Measurements from ENCODE around the gene IPO4. TPM values are rescaled to one million over a fixed set of nuclear protein-coding genes. Genes with fewer than 3 reads are reported as not detected.

IPO4 gene
- total RNA-seq, 2 donors from 2014 or later: 12.1 to 15.7 TPM

DNA sequence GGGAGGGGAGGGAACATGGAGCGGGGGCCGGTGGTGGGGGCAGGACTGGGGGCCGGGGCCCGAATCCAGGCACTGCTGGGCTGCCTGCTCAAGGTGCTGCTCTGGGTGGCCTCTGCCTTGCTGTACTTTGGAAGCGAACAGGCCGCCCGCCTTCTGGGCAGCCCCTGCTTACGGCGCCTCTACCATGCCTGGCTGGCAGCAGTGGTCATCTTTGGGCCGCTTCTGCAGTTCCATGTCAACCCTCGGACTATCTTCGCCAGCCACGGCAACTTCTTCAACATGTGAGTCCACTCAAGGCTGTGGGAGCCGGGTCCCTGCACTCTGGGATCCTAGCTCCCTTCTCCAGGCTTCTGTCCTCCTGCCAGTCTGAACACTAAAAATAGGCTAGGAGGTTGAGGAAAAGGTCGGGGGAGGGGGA is 57.1 kb downstream of the IPO4 start:
- peak overlapping the region; percentile 39 for H3K4me3 ChIP-seq
- no peaks in the 10 kb centered on the region for H3K9me3 ChIP-seq
- DNase-seq (ENCODE audit: low spot score): no peak
- peaks cover 0 to 38% of the 10 kb centered on the region in 2 donors for H3K4me1 ChIP-seq
- TF ChIP-seq, protein P1, sequence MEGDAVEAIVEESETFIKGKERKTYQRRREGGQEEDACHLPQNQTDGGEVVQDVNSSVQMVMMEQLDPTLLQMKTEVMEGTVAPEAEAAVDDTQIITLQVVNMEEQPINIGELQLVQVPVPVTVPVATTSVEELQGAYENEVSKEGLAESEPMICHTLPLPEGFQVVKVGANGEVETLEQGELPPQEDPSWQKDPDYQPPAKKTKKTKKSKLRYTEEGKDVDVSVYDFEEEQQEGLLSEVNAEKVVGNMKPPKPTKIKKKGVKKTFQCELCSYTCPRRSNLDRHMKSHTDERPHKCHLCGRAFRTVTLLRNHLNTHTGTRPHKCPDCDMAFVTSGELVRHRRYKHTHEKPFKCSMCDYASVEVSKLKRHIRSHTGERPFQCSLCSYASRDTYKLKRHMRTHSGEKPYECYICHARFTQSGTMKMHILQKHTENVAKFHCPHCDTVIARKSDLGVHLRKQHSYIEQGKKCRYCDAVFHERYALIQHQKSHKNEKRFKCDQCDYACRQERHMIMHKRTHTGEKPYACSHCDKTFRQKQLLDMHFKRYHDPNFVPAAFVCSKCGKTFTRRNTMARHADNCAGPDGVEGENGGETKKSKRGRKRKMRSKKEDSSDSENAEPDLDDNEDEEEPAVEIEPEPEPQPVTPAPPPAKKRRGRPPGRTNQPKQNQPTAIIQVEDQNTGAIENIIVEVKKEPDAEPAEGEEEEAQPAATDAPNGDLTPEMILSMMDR (IDR thresholded peaks at IDR 0.05): no peak
- no peaks in the 10 kb centered on the region for H3K36me3 ChIP-seq
- H3K27me3 ChIP-seq: no peaks in the 10 kb centered on the region
- peak overlapping the region; percentile 86 to 94 for H3K27ac ChIP-seq

DNA sequence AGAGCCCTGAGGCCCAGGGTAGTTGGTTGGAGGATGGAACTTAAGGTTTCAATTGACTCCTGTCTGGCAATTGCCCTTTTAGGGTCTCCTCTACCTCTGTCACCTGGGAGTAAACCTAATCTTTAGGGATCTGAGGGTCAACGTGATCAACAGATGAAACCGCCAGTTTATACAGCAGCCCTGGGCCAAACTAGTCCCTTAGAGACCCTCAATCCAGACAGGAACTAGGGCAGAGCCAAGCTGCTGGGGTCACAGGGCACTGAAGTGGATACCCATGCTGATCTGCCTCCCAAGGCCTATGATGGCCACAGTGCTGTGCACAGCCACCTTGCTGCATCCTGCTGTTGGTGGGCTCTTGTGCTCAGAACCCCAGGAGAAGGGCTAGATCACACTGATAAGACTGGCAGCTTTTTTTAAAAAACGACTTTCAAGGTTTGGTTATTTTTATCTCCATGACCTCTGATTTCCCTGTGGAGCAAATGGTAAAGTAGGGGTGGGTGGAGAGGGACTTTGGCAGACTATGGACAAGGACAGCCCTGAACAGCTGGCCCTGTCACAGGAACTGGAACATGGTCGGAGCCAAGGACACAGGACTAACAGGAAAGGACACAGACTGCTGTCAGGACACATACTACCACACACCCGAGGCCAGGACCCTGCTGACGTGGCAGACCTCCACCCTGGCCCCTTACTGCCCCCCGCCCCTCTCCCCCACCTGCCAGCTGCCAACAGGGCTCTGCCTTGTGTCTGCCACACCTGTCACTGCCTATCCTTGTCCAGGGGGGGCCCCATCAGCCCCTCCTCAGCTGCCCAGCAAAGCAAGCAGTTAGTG is 57.7 kb downstream of the IPO4 start:
- Histone ChIP-seq H3K27ac (peak overlapping the region; percentile 86 to 94), H3K4me1 (peaks cover 0 to 35% of the 10 kb centered on the region in 2 donors), H3K36me3 (no peaks in the 10 kb centered on the region), H3K9me3 (no peaks in the 10 kb centered on the region), H3K4me3 (peak overlapping the region; percentile 39), H3K27me3 (no peaks in the 10 kb centered on the region)
- DNase-seq (ENCODE audit: low spot score): no peak
- TF ChIP-seq, protein P1 (IDR thresholded peaks at IDR 0.05): no peak

DNA sequence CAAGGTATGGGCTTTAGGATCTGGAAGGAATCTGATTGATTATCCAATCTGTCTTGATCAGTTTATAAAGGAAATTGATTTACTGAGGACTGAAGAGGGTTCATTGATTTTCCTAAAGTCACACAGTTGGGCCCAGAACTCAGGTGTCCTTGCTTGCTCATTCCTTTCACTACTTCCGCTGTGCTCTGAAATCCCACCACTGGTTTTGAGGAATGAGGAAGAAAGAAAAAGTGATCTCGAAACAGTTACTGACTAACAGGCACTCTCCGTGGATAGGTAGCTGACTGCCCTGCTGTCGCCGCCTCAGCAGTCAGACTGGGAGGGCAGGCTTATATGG is 58.3 kb downstream of the IPO4 start, which contains the start of gene FITM1:
Gene FITM1, plus strand, starts transcription at position 280 of the 337 bp plus-strand sequence. CDS start 905 bp downstream, outside the sequence.
- Histone ChIP-seq H3K36me3 (no peaks in the 10 kb centered on the region), H3K27me3 (no peaks in the 10 kb centered on the region), H3K4me1 (peaks cover 0 to 31% of the 10 kb centered on the region in 2 donors), H3K27ac (peak within 1 kb of the TSS; percentile 86 to 94), H3K9me3 (no peaks in the 10 kb centered on the region), H3K4me3 (peak within 1 kb of the TSS; percentile 39)
- TF ChIP-seq, protein P1 (IDR thresholded peaks at IDR 0.05): no peak
- no peak for DNase-seq (ENCODE audit: low spot score)

Small RNA genes lying within 50 kb of the gene (microRNA-seq; reads per million reads assigned to microRNA genes)
- gene MIR7703 (ENCODE audit: borderline number of aligned reads in 2 of 2, borderline replicate concordance in 1 of 2): 0 reads per million in 2 donors

Other genes with a start within 250 kb of the IPO4 start
- gene DHRS4, start 235.0 kb downstream of the IPO4 start, total RNA-seq: 10 to 100 TPM; 29.6 to 38.8 TPM
- 10 to 100 TPM; 10.6 to 17.6 TPM for gene DHRS4L2, start 199.9 kb downstream of the IPO4 start, total RNA-seq
- not detected for gene CARMIL3, start 136.8 kb downstream of the IPO4 start, total RNA-seq
- gene CPNE6, start 117.3 kb downstream of the IPO4 start, total RNA-seq: under 1 TPM in 1 of 2 donors, not detected in 1; 0.24 TPM
- gene PCK2, start 94.5 kb downstream of the IPO4 start, total RNA-seq: 10 to 100 TPM in 1 of 2 donors, 1 to 10 TPM in 1; 1.8 to 10.7 TPM
- gene DCAF11, start 74.0 kb downstream of the IPO4 start, total RNA-seq: 10 to 100 TPM; 54.1 to 69.8 TPM
- gene NRL, start 73.9 kb downstream of the IPO4 start, total RNA-seq: 1 to 10 TPM; 2.5 to 5.0 TPM
- gene FITM1, start 58.2 kb downstream of the IPO4 start, total RNA-seq: 100 to 1,000 TPM in 1 of 2 donors, 10 to 100 TPM in 1; 74.3 to 180 TPM
- gene PSME1, start 52.6 kb downstream of the IPO4 start, total RNA-seq: 100 to 1,000 TPM in 1 of 2 donors, 10 to 100 TPM in 1; 72.9 to 112 TPM
- gene EMC9, start 47.2 kb downstream of the IPO4 start, total RNA-seq: 10 to 100 TPM in 1 of 2 donors, 1 to 10 TPM in 1; 9.9 to 16.8 TPM
- gene PSME2, start 42.2 kb downstream of the IPO4 start, total RNA-seq: 10 to 100 TPM; 23.1 to 40.6 TPM
- 10 to 100 TPM; 24.1 to 47.5 TPM for gene RNF31, start 41.3 kb downstream of the IPO4 start, total RNA-seq
- gene IRF9, start 27.6 kb downstream of the IPO4 start, total RNA-seq: 10 to 100 TPM; 29.2 to 33.1 TPM
- gene REC8, start 16.7 kb downstream of the IPO4 start, total RNA-seq: 1 to 10 TPM; 3.8 to 5.6 TPM
- 10 to 100 TPM; 23.5 to 42.7 TPM for gene TM9SF1, start 6.6 kb upstream of the IPO4 start, total RNA-seq
- not detected for gene TSSK4, start 16.9 kb upstream of the IPO4 start, total RNA-seq
- gene CHMP4A, start 24.7 kb upstream of the IPO4 start, total RNA-seq: 10 to 100 TPM; 31.6 to 63.0 TPM
- gene MDP1, start 27.2 kb upstream of the IPO4 start, total RNA-seq: 10 to 100 TPM; 15.5 to 19.7 TPM
- gene NEDD8, start 43.6 kb upstream of the IPO4 start, total RNA-seq: 100 to 1,000 TPM; 184 to 206 TPM
- gene GMPR2, start 44.1 kb upstream of the IPO4 start, total RNA-seq: 10 to 100 TPM; 28.1 to 31.7 TPM
- gene TINF2, start 53.8 kb upstream of the IPO4 start, total RNA-seq: 10 to 100 TPM; 28.2 to 36.3 TPM
- gene TGM1, start 74.4 kb upstream of the IPO4 start, total RNA-seq: 10 to 100 TPM; 11.9 to 36.9 TPM
- gene RABGGTA, start 82.8 kb upstream of the IPO4 start, total RNA-seq: 10 to 100 TPM; 21.3 to 22.2 TPM
- gene DHRS1, start 111.0 kb upstream of the IPO4 start, total RNA-seq: 10 to 100 TPM; 10.1 to 13.7 TPM
- 10 to 100 TPM; 13.9 to 15.5 TPM for gene NOP9, start 111.0 kb upstream of the IPO4 start, total RNA-seq
- 1 to 10 TPM; 2.0 to 6.6 TPM for gene CIDEB, start 119.2 kb upstream of the IPO4 start, total RNA-seq
- 1 to 10 TPM in 1 of 2 donors, under 1 TPM in 1; 0.98 to 1.4 TPM for gene LTB4R2, start 121.3 kb upstream of the IPO4 start, total RNA-seq
- gene LTB4R, start 122.7 kb upstream of the IPO4 start, total RNA-seq: 1 to 10 TPM; 1.9 to 3.0 TPM
- 10 to 100 TPM; 17.1 to 25.5 TPM for gene ADCY4, start 146.3 kb upstream of the IPO4 start, total RNA-seq
- 1 to 10 TPM; 1.9 to 3.8 TPM for gene RIPK3, start 151.2 kb upstream of the IPO4 start, total RNA-seq
- 10 to 100 TPM; 12.5 to 13.4 TPM for gene NFATC4, start 179.4 kb upstream of the IPO4 start, total RNA-seq
- gene NYNRIN, start 210.2 kb upstream of the IPO4 start, total RNA-seq: 10 to 100 TPM in 1 of 2 donors, 1 to 10 TPM in 1; 6.0 to 10.1 TPM
- 1 to 10 TPM in 1 of 2 donors, under 1 TPM in 1; 0.48 to 1.4 TPM for gene CBLN3, start 240.9 kb upstream of the IPO4 start, total RNA-seq
- gene KHNYN, start 241.1 kb upstream of the IPO4 start, total RNA-seq: 10 to 100 TPM; 16.3 to 23.0 TPM

Data from right atrium auricular region (tissue), 2 donors.